Lung (tissue), 5 donors: ENCODE measurements around the gene TRO. TPM values are rescaled to one million over a fixed set of nuclear protein-coding genes. Genes with fewer than 3 reads are reported as not detected.

Experiments
- polyA plus RNA-seq, 2 donors: library from polyadenylated mRNA; stranded (reverse); fragments of 200-250 nt; gene quantifications; one replicate each; pipeline ENCODE4 v1.2.1, GENCODE V29; 2013
- small RNA-seq: library from RNA; depleted of rRNA; stranded (forward); fragments of <200 nt; gene quantifications from one replicate; pipeline ENCODE3, GENCODE V24; 2014; ENCODE audit warnings: low replicate concordance
- total RNA-seq, 2 donors: library from RNA; depleted of rRNA in 1 of 2; stranded (reverse); fragments of >200 nt in 1 of 2; gene quantifications; one replicate each; pipeline ENCODE4 v1.2.1, GENCODE V29; 2014 to 2021
- donor health status: Bipolar disorder and iron deficiency.
- donor health status: healthy.
- donor health status: DM: yes; HTN: yes; CAD: no.

TRO gene
- total and polyA plus RNA-seq, 4 donors = 1.9 to 30.9 (median 3.5) TPM

Small RNA genes lying within 50 kb of the gene (small RNA-seq; reads per million reads assigned to genes)
- not detected for gene RF00614

Other genes with a start within 250 kb of the TRO start
- gene ITIH6, start 122.6 kb upstream of the TRO start, total RNA-seq = under 1 TPM in 1 of 2 donors, not detected in 1; 0.20 TPM
- gene ITIH6, start 122.6 kb upstream of the TRO start, polyA plus RNA-seq = not detected
- 100 to 1,000 TPM; 114 to 276 TPM for gene MAGED2, start 113.1 kb upstream of the TRO start, total RNA-seq
- gene MAGED2, start 113.1 kb upstream of the TRO start, polyA plus RNA-seq = 10 to 100 TPM; 75.8 to 76.4 TPM
- under 1 TPM; 0.17 to 0.34 TPM for gene PFKFB1, start 73.4 kb downstream of the TRO start, total RNA-seq
- under 1 TPM; 0.06 to 0.14 TPM for gene PFKFB1, start 73.4 kb downstream of the TRO start, polyA plus RNA-seq
- gene APEX2, start 79.5 kb downstream of the TRO start, total RNA-seq = 10 to 100 TPM in 1 of 2 donors, 1 to 10 TPM in 1; 6.4 to 14.0 TPM
- gene APEX2, start 79.5 kb downstream of the TRO start, polyA plus RNA-seq = 10 to 100 TPM in 1 of 2 donors, 1 to 10 TPM in 1; 6.2 to 15.4 TPM
- 100 to 1,000 TPM in 1 of 2 donors, 1 to 10 TPM in 1; 2.8 to 111 TPM for gene ALAS2, start 110.2 kb downstream of the TRO start, total RNA-seq
- gene ALAS2, start 110.2 kb downstream of the TRO start, polyA plus RNA-seq = under 1 TPM; 0.10 to 0.19 TPM
- not detected for gene PAGE2B, start 154.2 kb downstream of the TRO start, total RNA-seq
- gene PAGE2B, start 154.2 kb downstream of the TRO start, polyA plus RNA-seq = under 1 TPM in 1 of 2 donors, not detected in 1; 0.37 TPM
- not detected for gene PAGE2, start 168.2 kb downstream of the TRO start, total RNA-seq
- not detected for gene PAGE2, start 168.2 kb downstream of the TRO start, polyA plus RNA-seq